Chondrocyte (in vitro differentiated cells): ENCODE results near the gene DPP8. TPM values are rescaled to one million over a fixed set of nuclear protein-coding genes. Genes with fewer than 3 reads are reported as not detected.

Experiments used
- DNase-seq: peaks from one replicate; pipeline ENCODE4 v3.0.0; 2021; ENCODE audit warnings: mixed read lengths, low spot score
- H3K27ac Mint-ChIP-seq: one replicate; pipeline ENCODE4 v1.8.0; 2021; ENCODE audit warnings: mild to moderate bottlenecking, moderate library complexity, mixed read lengths; ENCODE audit not compliant: unreplicated experiment
- H3K27me3 Mint-ChIP-seq: 2 replicates; pipeline ENCODE4 v1.8.0; 2021; ENCODE audit warnings: low read depth, mixed read lengths
- H3K36me3 Mint-ChIP-seq: 2 replicates; pipeline ENCODE4 v1.8.0; 2021; ENCODE audit warnings: low read depth, mixed read lengths
- H3K4me1 Mint-ChIP-seq: 2 replicates; pipeline ENCODE4 v1.8.0; 2021; ENCODE audit warnings: low read depth, mild to moderate bottlenecking, mixed read lengths
- H3K4me3 Mint-ChIP-seq: one replicate; pipeline ENCODE4 v1.8.0; 2021; ENCODE audit warnings: mild to moderate bottlenecking, moderate library complexity, mixed read lengths; ENCODE audit not compliant: unreplicated experiment
- H3K9me3 Mint-ChIP-seq: 2 replicates; pipeline ENCODE4 v1.8.0; 2021; ENCODE audit warnings: low read depth, mixed read lengths
- CTCF ChIP-seq: fragments of 200-600 bp; sonication (generic); IDR thresholded peaks from 2 replicates; pipeline ENCODE4 v1.5.0; 2021; ENCODE audit warnings: antibody characterized with exemption, mild to moderate bottlenecking, moderate library complexity
- total RNA-seq: library from RNA; stranded (reverse); gene quantifications from 3 replicates; pipeline ENCODE4 v1.2.1, GENCODE V29; 2021

DPP8 gene
- total RNA-seq, 1 donor from 2014 or later, result 31.3 TPM

- H3K27me3 Mint-ChIP-seq, result no peaks in the 10 kb centered on the region
- no peak overlapping the region for H3K27ac Mint-ChIP-seq
- H3K9me3 Mint-ChIP-seq, result no peaks in the 10 kb centered on the region
Measured at GRCh38 chr15:65451989-65452388, 65.5 kb downstream of the DPP8 start.

GRCh38 chr15:65450556-65450955, 66.9 kb downstream of the DPP8 start:
- H3K36me3 Mint-ChIP-seq, result peaks cover 14% of the 10 kb centered on the region
- no peaks in the 10 kb centered on the region for H3K9me3 Mint-ChIP-seq
- no peak overlapping the region for H3K4me3 Mint-ChIP-seq
- H3K27ac Mint-ChIP-seq, result no peak overlapping the region
- H3K4me1 Mint-ChIP-seq, result peaks cover 7% of the 10 kb centered on the region
- no peak for TF ChIP-seq CTCF
- DNase-seq, result no peak
- no peaks in the 10 kb centered on the region for H3K27me3 Mint-ChIP-seq

More at GRCh38 chr15:65451989-65452388, 65.5 kb downstream of the DPP8 start:
- no peak for TF ChIP-seq CTCF
- no peak overlapping the region for H3K4me3 Mint-ChIP-seq
- DNase-seq, result no peak
- peaks cover 14% of the 10 kb centered on the region for H3K36me3 Mint-ChIP-seq
- H3K4me1 Mint-ChIP-seq, result peaks cover 7% of the 10 kb centered on the region

- Mint-ChIP-seq H3K4me3 (no peak overlapping the region), H3K27ac (no peak overlapping the region), H3K4me1 (peaks cover 7% of the 10 kb centered on the region), H3K9me3 (no peaks in the 10 kb centered on the region), H3K27me3 (no peaks in the 10 kb centered on the region), H3K36me3 (peaks cover 10% of the 10 kb centered on the region)
- DNase-seq, result no peak
- TF ChIP-seq CTCF, result no peak
Measured at GRCh38 chr15:65447145-65447544, 70.3 kb downstream of the DPP8 start.

- Mint-ChIP-seq H3K9me3 (no peaks in the 10 kb centered on the region), H3K27ac (no peak overlapping the region), H3K4me3 (no peak overlapping the region), H3K4me1 (peaks cover 13% of the 10 kb centered on the region), H3K36me3 (no peaks in the 10 kb centered on the region), H3K27me3 (no peaks in the 10 kb centered on the region)
- TF ChIP-seq CTCF, result no peak
- DNase-seq, result no peak
Measured at GRCh38 chr15:65434201-65434600, 83.3 kb downstream of the DPP8 start.

GRCh38 chr15:65431731-65432130, 85.8 kb downstream of the DPP8 start:
- DNase-seq, result no peak
- Mint-ChIP-seq H3K9me3 (no peaks in the 10 kb centered on the region), H3K4me1 (peaks cover 10% of the 10 kb centered on the region), H3K36me3 (no peaks in the 10 kb centered on the region), H3K27ac (no peak overlapping the region), H3K27me3 (no peaks in the 10 kb centered on the region), H3K4me3 (no peak overlapping the region)
- TF ChIP-seq CTCF, result no peak
